ENCODE measurements around the gene MAEA.
A peak's percentile ranks its signal among the peaks of the same experiment; 100 is the strongest.

MAEA gene

GRCh38 chr4:1355378-1355777 lies 65.7 kb downstream of the MAEA start:
- no peak for DNase-seq

- DNase-seq: peak; percentile 62 to 65
These were observed 66.7 kb downstream of the MAEA start for GRCh38 chr4:1356181-1356998.

GRCh38 chr4:1357356-1358248 lies 67.9 kb downstream of the MAEA start:
- DNase-seq: no peak

GRCh38 chr4:1358421-1359143 lies 68.9 kb downstream of the MAEA start:
- no peak for DNase-seq

- no peak for DNase-seq
These were observed 69.4 kb downstream of the MAEA start for GRCh38 chr4:1359144-1359501.

- no peak for DNase-seq
These were observed 70.3 kb downstream of the MAEA start for GRCh38 chr4:1359976-1360375.

- no peak for DNase-seq
These were observed 71.0 kb downstream of the MAEA start for GRCh38 chr4:1360423-1361283.

GRCh38 chr4:1361431-1361830 lies 71.7 kb downstream of the MAEA start:
- DNase-seq: no peak

GRCh38 chr4:1362046-1362445 lies 72.4 kb downstream of the MAEA start:
- no peak for DNase-seq

- DNase-seq: no peak
These were observed 72.8 kb downstream of the MAEA start for GRCh38 chr4:1362521-1362920.

GRCh38 chr4:1363513-1363912 lies 73.8 kb downstream of the MAEA start:
- no peak for DNase-seq

GRCh38 chr4:1364217-1364616 lies 74.5 kb downstream of the MAEA start:
- DNase-seq: no peak

- no peak for DNase-seq
These were observed 75.1 kb downstream of the MAEA start for GRCh38 chr4:1364748-1365147.

- no peak for DNase-seq
These were observed 75.8 kb downstream of the MAEA start for GRCh38 chr4:1365271-1366178.

GRCh38 chr4:1366371-1367229 lies 76.9 kb downstream of the MAEA start:
- DNase-seq: no peak

- DNase-seq: no peak
These were observed 77.7 kb downstream of the MAEA start for GRCh38 chr4:1367230-1367935.

GRCh38 chr4:1367936-1368289 lies 78.2 kb downstream of the MAEA start:
- no peak for DNase-seq

GRCh38 chr4:1368421-1369090 lies 78.9 kb downstream of the MAEA start:
- DNase-seq: no peak

GRCh38 chr4:1369091-1369450 lies 79.4 kb downstream of the MAEA start:
- no peak for DNase-seq

Measured in stimulated activated CD4-positive, alpha-beta T cell treated with anti-CD3 and anti-CD28 coated beads, Interleukin-2, amount 100 ng/mL, for 24 hours (primary cell).